Osteoblast (primary cell): ENCODE results near the gene ANKLE2. TPM values are rescaled to one million over a fixed set of nuclear protein-coding genes. Genes with fewer than 3 reads are reported as not detected.

Experiments used
- DNase-seq: peaks from one replicate; pipeline ENCODE4 v3.0.0; 2011; ENCODE audit warnings: low spot score, mixed read lengths; ENCODE audit not compliant: insufficient read length; ENCODE audit errors: missing footprints
- H2AFZ ChIP-seq: 2 replicates; pipeline ENCODE4 v1.6.0; 2011; ENCODE audit warnings: mild to moderate bottlenecking, low read length
- H3K27ac ChIP-seq: 2 replicates; pipeline ENCODE4 v1.5.1; 2011; ENCODE audit warnings: mild to moderate bottlenecking, low read depth, low read length, moderate library complexity
- H3K27me3 ChIP-seq: 2 replicates; pipeline ENCODE4 v1.6.0; 2012; ENCODE audit warnings: mild to moderate bottlenecking, control low read depth, inconsistent platforms, low read length, moderate library complexity; ENCODE audit not compliant: insufficient read depth
- H3K36me3 ChIP-seq: 2 replicates; pipeline ENCODE4 v1.5.1; 2011; ENCODE audit warnings: mild to moderate bottlenecking, low read length, control low read depth, moderate library complexity; ENCODE audit not compliant: insufficient read depth
- H3K4me1 ChIP-seq: 2 replicates; pipeline ENCODE4 v1.5.1; 2011; ENCODE audit warnings: mild to moderate bottlenecking, low read length, control low read depth, moderate library complexity; ENCODE audit not compliant: insufficient read depth
- H3K4me2 ChIP-seq: 2 replicates; pipeline ENCODE4 v1.6.0; 2011; ENCODE audit warnings: mild to moderate bottlenecking, low read length; ENCODE audit not compliant: insufficient read depth
- H3K4me3 ChIP-seq: fragments of 200-600 bp; sonication (generic); 3 replicates; pipeline ENCODE4 v1.5.1; 2012; ENCODE audit warnings: mild to moderate bottlenecking, low read length, inconsistent platforms; ENCODE audit not compliant: insufficient read depth
- H3K79me2 ChIP-seq: 2 replicates; pipeline ENCODE4 v1.6.0; 2012; ENCODE audit warnings: mild to moderate bottlenecking, low read length, control low read depth, inconsistent platforms; ENCODE audit not compliant: insufficient read depth
- H3K9me3 ChIP-seq: 2 replicates; pipeline ENCODE4 v1.5.1; 2011; ENCODE audit warnings: low read depth, low read length, control low read depth
- H4K20me1 ChIP-seq: 2 replicates; pipeline ENCODE4 v1.6.0; 2012; ENCODE audit warnings: mild to moderate bottlenecking, low read length, control low read depth; ENCODE audit not compliant: insufficient read depth
- CTCF ChIP-seq: IDR thresholded peaks from 2 replicates; pipeline ENCODE4 v1.5.1; 2011; ENCODE audit warnings: mild to moderate bottlenecking, low read depth, low read length, moderate library complexity; ENCODE audit errors: extremely low read depth
- total RNA-seq: library from RNA; depleted of rRNA; stranded (reverse); fragments of >200 nt; gene quantifications from 2 replicates; pipeline ENCODE4 v1.2.3, GENCODE V29; 2012

The ANKLE2 gene
- total RNA-seq, 1 donor, result 86.1 TPM

DNA sequence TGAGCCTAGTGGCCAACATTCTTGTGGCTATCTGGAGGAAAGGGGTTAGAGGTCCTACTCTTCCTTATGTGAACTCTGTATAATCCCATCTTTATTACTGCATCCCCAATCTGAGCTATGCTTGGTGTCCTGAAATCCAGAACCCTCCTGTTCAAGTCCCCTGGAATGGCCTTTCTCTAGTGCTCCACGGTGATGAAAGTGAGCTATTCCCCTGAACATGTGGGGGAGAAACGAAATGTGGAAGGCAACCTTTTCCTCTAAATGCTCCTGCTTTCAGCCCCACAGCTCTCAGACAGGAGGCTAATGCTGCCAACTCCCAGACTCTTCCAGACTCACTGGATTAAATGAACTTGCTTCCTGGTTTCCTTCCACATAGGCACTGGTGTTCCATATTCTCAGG lies 53.5 kb downstream of the ANKLE2 start:
- Histone ChIP-seq H3K27ac (no peak overlapping the region), H3K27me3 (no peaks in the 10 kb centered on the region), H3K4me3 (no peak overlapping the region)

GRCh38 chr12:132707241-132707640 lies 54.4 kb downstream of the ANKLE2 start:
- no peak for DNase-seq
- no peaks in the 10 kb centered on the region for H3K9me3 ChIP-seq
- H3K79me2 ChIP-seq, result peaks cover 22% of the 10 kb centered on the region
- no peak overlapping the region for H3K27ac ChIP-seq
- H3K4me1 ChIP-seq, result peaks cover 11% of the 10 kb centered on the region
- no peak overlapping the region for H3K4me2 ChIP-seq
- H2AFZ ChIP-seq, result no peak overlapping the region
- no peak overlapping the region for H3K4me3 ChIP-seq
- no peak for TF ChIP-seq CTCF
- no peaks in the 10 kb centered on the region for H4K20me1 ChIP-seq
- peaks cover 4% of the 10 kb centered on the region for H3K36me3 ChIP-seq
- H3K27me3 ChIP-seq, result no peaks in the 10 kb centered on the region

More for the DNA sequence above, 53.5 kb downstream of the ANKLE2 start:
- no peak for TF ChIP-seq CTCF
- no peaks in the 10 kb centered on the region for H4K20me1 ChIP-seq
- no peak for DNase-seq
- H3K79me2 ChIP-seq, result peaks cover 31% of the 10 kb centered on the region
- peaks cover 4% of the 10 kb centered on the region for H3K36me3 ChIP-seq
- H3K9me3 ChIP-seq, result no peaks in the 10 kb centered on the region
- no peak overlapping the region for H3K4me2 ChIP-seq
- H3K4me1 ChIP-seq, result peaks cover 11% of the 10 kb centered on the region
- no peak overlapping the region for H2AFZ ChIP-seq

- TF ChIP-seq CTCF, result no peak
- no peak overlapping the region for H3K4me2 ChIP-seq
- H3K36me3 ChIP-seq, result peaks cover 4% of the 10 kb centered on the region
- no peaks in the 10 kb centered on the region for H3K4me1 ChIP-seq
- no peaks in the 10 kb centered on the region for H3K79me2 ChIP-seq
- H3K9me3 ChIP-seq, result no peaks in the 10 kb centered on the region
- no peak overlapping the region for H3K27ac ChIP-seq
- H4K20me1 ChIP-seq, result no peaks in the 10 kb centered on the region
- H3K27me3 ChIP-seq, result no peaks in the 10 kb centered on the region
- H3K4me3 ChIP-seq, result no peak overlapping the region
- no peak overlapping the region for H2AFZ ChIP-seq
- no peak for DNase-seq
These were observed 58.0 kb downstream of the ANKLE2 start for GRCh38 chr12:132703641-132704040.

GRCh38 chr12:132702640-132703039 lies 59.0 kb downstream of the ANKLE2 start:
- TF ChIP-seq CTCF, result no peak
- Histone ChIP-seq H3K4me1 (no peaks in the 10 kb centered on the region), H3K4me2 (no peak overlapping the region), H3K9me3 (no peaks in the 10 kb centered on the region), H2AFZ (no peak overlapping the region), H4K20me1 (no peaks in the 10 kb centered on the region), H3K79me2 (no peaks in the 10 kb centered on the region), H3K27me3 (no peaks in the 10 kb centered on the region), H3K27ac (no peak overlapping the region), H3K4me3 (no peak overlapping the region), H3K36me3 (peaks cover 4% of the 10 kb centered on the region)
- DNase-seq, result peak; percentile 68
